GM18870 (cell line): Measurements from ENCODE around the gene ASTN2.

Experiments
- ATAC-seq: cut with Tn5 transposase; IDR thresholded peaks from one replicate; pipeline ENCODE4 v1.9.1; 2021; ENCODE audit warnings: moderate library complexity; ENCODE audit not compliant: unreplicated experiment

The ASTN2 gene

GRCh38 chr9:117250610-117251215 is 164.1 kb downstream of the ASTN2 start:
- ATAC-seq: no peak

GRCh38 chr9:117249799-117250198 is 165.1 kb downstream of the ASTN2 start:
- no peak for ATAC-seq

- no peak for ATAC-seq
Observed at GRCh38 chr9:117247266-117247665, 167.6 kb downstream of the ASTN2 start.

- no peak for ATAC-seq
Observed at GRCh38 chr9:117245175-117245829, 169.6 kb downstream of the ASTN2 start.

- no peak for ATAC-seq
Observed at GRCh38 chr9:117242082-117242481, 172.8 kb downstream of the ASTN2 start.

- ATAC-seq: no peak
Observed at GRCh38 chr9:117239428-117239827, 175.4 kb downstream of the ASTN2 start.

GRCh38 chr9:117234103-117234502 is 180.8 kb downstream of the ASTN2 start:
- ATAC-seq: no peak

GRCh38 chr9:117233016-117233415 is 181.8 kb downstream of the ASTN2 start:
- no peak for ATAC-seq

- no peak for ATAC-seq
Observed at GRCh38 chr9:117232281-117232680, 182.6 kb downstream of the ASTN2 start.

GRCh38 chr9:117231012-117231411 is 183.8 kb downstream of the ASTN2 start:
- ATAC-seq: no peak

- ATAC-seq: no peak
Observed at GRCh38 chr9:117224695-117225094, 190.2 kb downstream of the ASTN2 start.

GRCh38 chr9:117218951-117219350 is 195.9 kb downstream of the ASTN2 start:
- ATAC-seq: no peak

- ATAC-seq: no peak
Observed at GRCh38 chr9:117214416-117214815, 200.4 kb downstream of the ASTN2 start.

- no peak for ATAC-seq
Observed at GRCh38 chr9:117211280-117211679, 203.6 kb downstream of the ASTN2 start.

- no peak for ATAC-seq
Observed at GRCh38 chr9:117205806-117206205, 209.1 kb downstream of the ASTN2 start.

- ATAC-seq: no peak
Observed at GRCh38 chr9:117204971-117205370, 209.9 kb downstream of the ASTN2 start.

GRCh38 chr9:117191504-117192261 is 223.2 kb downstream of the ASTN2 start:
- ATAC-seq: no peak

GRCh38 chr9:117189121-117189520 is 225.7 kb downstream of the ASTN2 start:
- ATAC-seq: no peak

- ATAC-seq: no peak
Observed at GRCh38 chr9:117188394-117188793, 226.5 kb downstream of the ASTN2 start.

- ATAC-seq: no peak
Observed at GRCh38 chr9:117187498-117187897, 227.4 kb downstream of the ASTN2 start.

GRCh38 chr9:117184173-117184572 is 230.7 kb downstream of the ASTN2 start:
- no peak for ATAC-seq

- ATAC-seq: no peak
Observed at GRCh38 chr9:117182046-117182445, 232.8 kb downstream of the ASTN2 start.
